H9 (cell line): ENCODE measurements around the gene PCNX2. TPM values are rescaled to one million over a fixed set of nuclear protein-coding genes. Genes with fewer than 3 reads are reported as not detected.

ENCODE experiments used
- DNase-seq: peaks from one replicate; pipeline ENCODE4 v3.0.0-alpha.2; 2017
- H2AFZ ChIP-seq: one replicate; pipeline ENCODE4 v1.6.1; 2013; ENCODE audit warnings: mild to moderate bottlenecking, low read length, control low read depth, moderate library complexity
- H2AK5ac ChIP-seq: 2 replicates; pipeline ENCODE4 v1.6.1; 2013; ENCODE audit warnings: low read length, control low read depth, mixed read lengths; ENCODE audit not compliant: insufficient read length
- H2BK120ac ChIP-seq: one replicate; pipeline ENCODE4 v1.6.1; 2013; ENCODE audit warnings: low read depth, mild to moderate bottlenecking, low read length, control low read depth, inconsistent platforms; ENCODE audit not compliant: poor library complexity, severe bottlenecking
- H2BK12ac ChIP-seq: 2 replicates; pipeline ENCODE4 v1.6.1; 2013; ENCODE audit warnings: low read length, control low read depth, mixed read lengths, low read depth; ENCODE audit not compliant: insufficient read length
- H2BK15ac ChIP-seq: 2 replicates; pipeline ENCODE4 v1.6.1; 2013; ENCODE audit warnings: low read depth, low read length, control low read depth
- H2BK20ac ChIP-seq: one replicate; pipeline ENCODE4 v1.6.1; 2013; ENCODE audit warnings: low read depth, mild to moderate bottlenecking, low read length, control low read depth, inconsistent platforms; ENCODE audit not compliant: poor library complexity, severe bottlenecking
- H2BK5ac ChIP-seq: 2 replicates; pipeline ENCODE4 v1.6.1; 2013; ENCODE audit warnings: low read length, control low read depth, mixed read lengths; ENCODE audit not compliant: insufficient read length
- H3K14ac ChIP-seq: 2 replicates; pipeline ENCODE4 v1.6.1; 2013; ENCODE audit warnings: low read length, control low read depth; ENCODE audit not compliant: insufficient read depth
- H3K18ac ChIP-seq: 2 replicates; pipeline ENCODE4 v1.6.1; 2013; ENCODE audit warnings: low read depth, mild to moderate bottlenecking, mixed read lengths, low read length, control low read depth; ENCODE audit not compliant: insufficient read length
- H3K23ac ChIP-seq: 2 replicates; pipeline ENCODE4 v1.6.1; 2013; ENCODE audit warnings: low read length, control low read depth, mixed read lengths, low read depth; ENCODE audit not compliant: insufficient read length
- H3K23me2 ChIP-seq: 2 replicates; pipeline ENCODE4 v1.6.1; 2013; ENCODE audit warnings: low read depth, mild to moderate bottlenecking, mixed read lengths, low read length, control low read depth; ENCODE audit not compliant: insufficient read length, poor library complexity, severe bottlenecking
- H3K27ac ChIP-seq: 2 replicates; pipeline ENCODE4 v1.5.1; 2013; ENCODE audit warnings: low read length, control low read depth, mixed read lengths, low read depth; ENCODE audit not compliant: insufficient read length
- H3K27me3 ChIP-seq: 2 replicates; pipeline ENCODE4 v1.6.1; 2013; ENCODE audit warnings: low read length, control low read depth, inconsistent platforms; ENCODE audit not compliant: insufficient read depth
- H3K4ac ChIP-seq: 2 replicates; pipeline ENCODE4 v1.6.1; 2013; ENCODE audit warnings: low read depth, mild to moderate bottlenecking, control low read depth, inconsistent platforms, low read length, moderate library complexity
- H3K4me1 ChIP-seq: 2 replicates; pipeline ENCODE4 v1.6.1; 2013; ENCODE audit warnings: low read length, control low read depth, inconsistent platforms; ENCODE audit not compliant: insufficient read depth
- H3K4me2 ChIP-seq: 2 replicates; pipeline ENCODE4 v1.6.1; 2013; ENCODE audit warnings: low read length, control low read depth, mixed read lengths; ENCODE audit not compliant: insufficient read length, insufficient read depth
- H3K56ac ChIP-seq: 2 replicates; pipeline ENCODE4 v1.6.1; 2013; ENCODE audit warnings: low read depth, mild to moderate bottlenecking, mixed read lengths, low read length, control low read depth; ENCODE audit not compliant: insufficient read length
- H3K79me1 ChIP-seq: 2 replicates; pipeline ENCODE4 v1.6.1; 2013; ENCODE audit warnings: low read depth, mild to moderate bottlenecking, moderate library complexity, low read length, control low read depth, inconsistent platforms; ENCODE audit not compliant: insufficient read depth, poor library complexity, severe bottlenecking
- H3K79me2 ChIP-seq: 2 replicates; pipeline ENCODE4 v1.6.1; 2013; ENCODE audit warnings: low read length, control low read depth, inconsistent platforms; ENCODE audit not compliant: insufficient read depth
- H3K9ac ChIP-seq: 2 replicates; pipeline ENCODE4 v1.6.1; 2013; ENCODE audit warnings: low read length, control low read depth, mixed read lengths; ENCODE audit not compliant: insufficient read length; ENCODE audit errors: extremely low read depth
- H3K9me3 ChIP-seq: one replicate; pipeline ENCODE4 v1.6.1; 2013; ENCODE audit warnings: low read depth, low read length, inconsistent platforms; ENCODE audit not compliant: control insufficient read depth
- H3T11ph ChIP-seq: one replicate; pipeline ENCODE4 v1.6.1; 2013; ENCODE audit warnings: mild to moderate bottlenecking, low read length, control low read depth, inconsistent platforms
- H4K20me1 ChIP-seq: one replicate; pipeline ENCODE4 v1.6.1; 2013; ENCODE audit not compliant: control insufficient read depth, insufficient read length, insufficient read depth
- H4K5ac ChIP-seq: 2 replicates; pipeline ENCODE4 v1.6.1; 2013; ENCODE audit warnings: low read depth, mild to moderate bottlenecking, mixed read lengths, low read length, control low read depth; ENCODE audit not compliant: insufficient read length
- H4K8ac ChIP-seq: replicated peaks from 2 replicates; pipeline ENCODE4 v1.6.1; 2013; ENCODE audit warnings: low read length, control low read depth, mixed read lengths, low read depth; ENCODE audit not compliant: insufficient read length
- H4K91ac ChIP-seq: 2 replicates; pipeline ENCODE4 v1.6.1; 2013; ENCODE audit warnings: low read depth, mild to moderate bottlenecking, moderate library complexity, mixed read lengths, low read length, control low read depth; ENCODE audit not compliant: insufficient read length
- H3K27ac Mint-ChIP-seq, 3 experiments: 2 replicates in 2 of 3; 3 replicates in 1 of 3; pipeline ENCODE4 v1.8.0; 2020 to 2021; ENCODE audit warnings: mixed read lengths in 3 of 3, mild to moderate bottlenecking in 1 of 3, moderate library complexity in 1 of 3
- H3K27me3 Mint-ChIP-seq: 2 replicates; pipeline ENCODE4 v1.8.0; 2021; ENCODE audit warnings: low read depth, mild to moderate bottlenecking, moderate library complexity, mixed read lengths
- H3K36me3 Mint-ChIP-seq, 3 experiments: 2 replicates in 2 of 3; 3 replicates in 1 of 3; pipeline ENCODE4 v1.8.0; 2020 to 2021; ENCODE audit warnings: low read depth in 3 of 3, mixed read lengths in 3 of 3; ENCODE audit not compliant: insufficient read depth in 1 of 3
- H3K4me1 Mint-ChIP-seq, 2 experiments: 2 replicates each; pipeline ENCODE4 v1.8.0; 2020; ENCODE audit warnings: mixed read lengths in 2 of 2
- H3K4me3 Mint-ChIP-seq, 2 experiments: 2 replicates in 1 of 2; 3 replicates in 1 of 2; pipeline ENCODE4 v1.8.0; 2020 to 2021; ENCODE audit warnings: mild to moderate bottlenecking in 2 of 2, mixed read lengths in 2 of 2, moderate library complexity in 1 of 2
- H3K9me3 Mint-ChIP-seq, 2 experiments: 2 replicates in 1 of 2; 3 replicates in 1 of 2; pipeline ENCODE4 v1.8.0; 2020; ENCODE audit warnings: mild to moderate bottlenecking in 2 of 2, mixed read lengths in 2 of 2, moderate library complexity in 1 of 2
- CTCF ChIP-seq: fragments of 200-600 bp; sonication (generic); conservative IDR thresholded peaks from 3 replicates; pipeline ENCODE4 v1.8.0; 2021; ENCODE audit warnings: antibody characterized with exemption, mild to moderate bottlenecking
- WGBS: extraction: QIAGEN DNeasy Blood & Tissue Kit; methylation state at CpG from one replicate; pipeline ENCODE4 v1.1.7; 2013; ENCODE audit warnings: missing lambda C conversion rate, low lambda C conversion rate, mixed read lengths; ENCODE audit not compliant: insufficient read length; ENCODE audit errors: extremely low coverage; 5-methylcytosine and 5-hydroxymethylcytosine counted together
- total RNA-seq: library from RNA; stranded (reverse); gene quantifications from 2 replicates; pipeline ENCODE4 v1.2.1, GENCODE V29; 2021

Gene PCNX2
- total RNA-seq, 1 experiment from 2014 or later, result 45.1 TPM

- H3K56ac ChIP-seq, result no peak overlapping the region
- H3K14ac ChIP-seq, result no peak overlapping the region
- Mint-ChIP-seq H3K4me3 (no peak overlapping the region), H3K27ac (no peak overlapping the region), H3K4me1 (peaks cover 27 to 38% of the 10 kb centered on the region in 2 experiments), H3K9me3 (0 out of 5 replicates have a peak, but pooled peaks cover 0 to 2% of the 10 kb centered on the region in 2 experiments), H3K27me3 (peaks cover 8% of the 10 kb centered on the region), H3K36me3 (no peaks in the 10 kb centered on the region; a peak in 2 of 7 replicates)
- H3K23me2 ChIP-seq, result peaks cover 9% of the 10 kb centered on the region
- no CpG with 5 or more reads among the region's 1 CpG for WGBS
- peaks cover 2% of the 10 kb centered on the region; the same call in 1 of the 2 replicates for H3K4me1 ChIP-seq
- H2BK120ac ChIP-seq, result no peak overlapping the region
- H3K27me3 ChIP-seq, result no peaks in the 10 kb centered on the region; the same call in 1 of the 2 replicates
- H3K79me1 ChIP-seq, result no peaks in the 10 kb centered on the region
- no peak overlapping the region for H4K91ac ChIP-seq
- no peak for DNase-seq
- no peak overlapping the region for H4K8ac ChIP-seq
- no peak overlapping the region for H3K18ac ChIP-seq
- H3K4ac ChIP-seq, result no peak overlapping the region
- no peak overlapping the region for H3T11ph ChIP-seq
- H3K79me2 ChIP-seq, result peaks cover 16% of the 10 kb centered on the region; the same call in 1 of the 2 replicates
- H2BK20ac ChIP-seq, result no peak overlapping the region
- H3K23ac ChIP-seq, result no peak overlapping the region
- no peak overlapping the region for H2AFZ ChIP-seq
- H2BK12ac ChIP-seq, result no peak overlapping the region
- no peak overlapping the region for H2AK5ac ChIP-seq
- H3K27ac ChIP-seq, result no peak overlapping the region
- no peaks in the 10 kb centered on the region for H3K9me3 ChIP-seq
- H2BK15ac ChIP-seq, result no peak overlapping the region
- no peaks in the 10 kb centered on the region for H4K20me1 ChIP-seq
- no peak overlapping the region for H3K9ac ChIP-seq
- TF ChIP-seq CTCF, result no peak
- H2BK5ac ChIP-seq, result no peak overlapping the region
- no peak overlapping the region for H3K4me2 ChIP-seq
- no peak overlapping the region for H4K5ac ChIP-seq
Measured at GRCh38 chr1:233333086-233333485, 37.6 kb upstream of the PCNX2 start.
